Astrocyte (in vitro differentiated cells and primary cell): ENCODE results near the gene PLPP3. TPM values are rescaled to one million over a fixed set of nuclear protein-coding genes. Genes with fewer than 3 reads are reported as not detected.

Source experiments
- DNase-seq: peaks from one replicate; pipeline ENCODE4 v3.0.0-alpha.2; 2010; ENCODE audit warnings: low read depth
- FAIRE-seq: peaks from 2 replicates; lab custom pipeline; 2011; peaks lifted over from hg19 to GRCh38; lab: Jason Lieb, UNC
- H2AFZ ChIP-seq: 2 replicates; pipeline ENCODE4 v1.6.0; 2012; ENCODE audit warnings: low read depth, low read length, inconsistent platforms
- H3K27ac ChIP-seq: 2 replicates; pipeline ENCODE4 v1.5.1; 2011; ENCODE audit warnings: low read depth, low read length, inconsistent platforms
- H3K27me3 ChIP-seq: 2 replicates; pipeline ENCODE4 v1.6.0; 2011; ENCODE audit warnings: low read length, inconsistent platforms; ENCODE audit not compliant: insufficient read depth
- H3K36me3 ChIP-seq: 2 replicates; pipeline ENCODE4 v1.5.1; 2011; ENCODE audit warnings: low read length, inconsistent platforms; ENCODE audit not compliant: insufficient read depth
- H3K4me1 ChIP-seq: 2 replicates; pipeline ENCODE4 v1.5.1; 2011; ENCODE audit warnings: low read length, inconsistent platforms; ENCODE audit not compliant: insufficient read depth
- H3K4me2 ChIP-seq: 2 replicates; pipeline ENCODE4 v1.6.0; 2012; ENCODE audit warnings: low read length, inconsistent platforms
- H3K4me3 ChIP-seq: 2 replicates; pipeline ENCODE4 v1.5.1; 2011; ENCODE audit warnings: low read depth, mild to moderate bottlenecking, low read length, inconsistent platforms; ENCODE audit not compliant: insufficient read depth
- H3K79me2 ChIP-seq: 2 replicates; pipeline ENCODE4 v1.6.0; 2012; ENCODE audit warnings: mild to moderate bottlenecking, low read length, inconsistent platforms; ENCODE audit not compliant: insufficient read depth
- H3K9ac ChIP-seq: 2 replicates; pipeline ENCODE4 v1.6.0; 2012; ENCODE audit warnings: mild to moderate bottlenecking, low read length, inconsistent platforms
- H3K9me3 ChIP-seq: 2 replicates; pipeline ENCODE4 v1.5.1; 2012; ENCODE audit warnings: low read depth, mild to moderate bottlenecking, low read length, inconsistent platforms; ENCODE audit not compliant: insufficient read depth
- H4K20me1 ChIP-seq: 2 replicates; pipeline ENCODE4 v1.6.0; 2012; ENCODE audit warnings: low read length, inconsistent platforms; ENCODE audit not compliant: insufficient read depth
- H3K27ac Mint-ChIP-seq: one replicate; pipeline ENCODE4 v1.8.0; 2021; ENCODE audit warnings: mild to moderate bottlenecking, mixed read lengths; ENCODE audit not compliant: unreplicated experiment
- H3K27me3 Mint-ChIP-seq: one replicate; pipeline ENCODE4 v1.8.0; 2021; ENCODE audit warnings: low read depth, mixed read lengths; ENCODE audit not compliant: unreplicated experiment
- H3K36me3 Mint-ChIP-seq: one replicate; pipeline ENCODE4 v1.8.0; 2021; ENCODE audit warnings: low read depth, mixed read lengths; ENCODE audit not compliant: unreplicated experiment
- H3K4me1 Mint-ChIP-seq: one replicate; pipeline ENCODE4 v1.8.0; 2021; ENCODE audit warnings: low read depth, mixed read lengths; ENCODE audit not compliant: unreplicated experiment
- H3K4me3 Mint-ChIP-seq: one replicate; pipeline ENCODE4 v1.8.0; 2021; ENCODE audit warnings: mild to moderate bottlenecking, moderate library complexity, mixed read lengths; ENCODE audit not compliant: unreplicated experiment
- H3K9me3 Mint-ChIP-seq: one replicate; pipeline ENCODE4 v1.8.0; 2021; ENCODE audit warnings: mild to moderate bottlenecking, mixed read lengths; ENCODE audit not compliant: unreplicated experiment
- EZH2 ChIP-seq: IDR thresholded peaks from 2 replicates; pipeline ENCODE4 v1.6.1; 2012; ENCODE audit warnings: mild to moderate bottlenecking, low read length, inconsistent platforms; ENCODE audit not compliant: insufficient read depth
- total RNA-seq: library from RNA; stranded (reverse); gene quantifications from 2 replicates; pipeline ENCODE4 v1.2.1, GENCODE V29; 2021
- TF ChIP-seq, protein P1 (sequence below): IDR thresholded peaks from 2 replicates; pipeline ENCODE4 v1.5.1; 2011; ENCODE audit warnings: low read depth, mild to moderate bottlenecking, inconsistent platforms, low read length, moderate library complexity; ENCODE audit not compliant: insufficient read depth

The PLPP3 gene
- total RNA-seq, 1 donor from 2014 or later: 2.2 TPM

DNA sequence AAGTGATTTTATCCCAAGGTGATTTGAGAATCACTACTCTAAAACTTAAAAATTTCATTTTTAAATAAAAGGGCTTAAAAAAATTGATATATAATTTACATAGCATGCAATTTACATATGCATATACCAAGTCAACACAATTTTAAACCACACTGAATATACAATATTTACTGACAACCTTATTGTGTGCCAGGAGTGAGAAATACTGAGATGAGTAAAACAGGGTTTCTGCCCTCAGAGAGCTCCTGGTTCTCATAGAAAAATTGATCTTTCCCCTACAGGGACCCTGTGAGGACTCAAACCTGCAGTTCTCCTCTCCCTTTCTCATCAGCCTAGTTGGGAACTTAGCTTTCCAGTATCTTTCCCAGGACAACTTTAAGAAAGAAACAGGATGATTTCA lies 27.0 kb downstream of the PLPP3 start:
- Histone ChIP-seq H4K20me1 (peaks cover 44% of the 10 kb centered on the region), H3K27ac (no peak overlapping the region), H3K9me3 (no peaks in the 10 kb centered on the region), H3K4me1 (peaks cover 7% of the 10 kb centered on the region), H3K36me3 (no peaks in the 10 kb centered on the region), H3K79me2 (peaks cover 3% of the 10 kb centered on the region), H3K27me3 (no peaks in the 10 kb centered on the region), H3K4me2 (no peak overlapping the region), H2AFZ (no peak overlapping the region), H3K9ac (no peak overlapping the region), H3K4me3 (no peak overlapping the region)
- TF ChIP-seq, protein P1, sequence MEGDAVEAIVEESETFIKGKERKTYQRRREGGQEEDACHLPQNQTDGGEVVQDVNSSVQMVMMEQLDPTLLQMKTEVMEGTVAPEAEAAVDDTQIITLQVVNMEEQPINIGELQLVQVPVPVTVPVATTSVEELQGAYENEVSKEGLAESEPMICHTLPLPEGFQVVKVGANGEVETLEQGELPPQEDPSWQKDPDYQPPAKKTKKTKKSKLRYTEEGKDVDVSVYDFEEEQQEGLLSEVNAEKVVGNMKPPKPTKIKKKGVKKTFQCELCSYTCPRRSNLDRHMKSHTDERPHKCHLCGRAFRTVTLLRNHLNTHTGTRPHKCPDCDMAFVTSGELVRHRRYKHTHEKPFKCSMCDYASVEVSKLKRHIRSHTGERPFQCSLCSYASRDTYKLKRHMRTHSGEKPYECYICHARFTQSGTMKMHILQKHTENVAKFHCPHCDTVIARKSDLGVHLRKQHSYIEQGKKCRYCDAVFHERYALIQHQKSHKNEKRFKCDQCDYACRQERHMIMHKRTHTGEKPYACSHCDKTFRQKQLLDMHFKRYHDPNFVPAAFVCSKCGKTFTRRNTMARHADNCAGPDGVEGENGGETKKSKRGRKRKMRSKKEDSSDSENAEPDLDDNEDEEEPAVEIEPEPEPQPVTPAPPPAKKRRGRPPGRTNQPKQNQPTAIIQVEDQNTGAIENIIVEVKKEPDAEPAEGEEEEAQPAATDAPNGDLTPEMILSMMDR: no peak
- TF ChIP-seq EZH2: no peak
- no peak for DNase-seq
- no peaks in the 10 kb centered on the region for H3K4me1 Mint-ChIP-seq
- no peaks in the 10 kb centered on the region for H3K36me3 Mint-ChIP-seq
- no peak overlapping the region for H3K4me3 Mint-ChIP-seq
- H3K27me3 Mint-ChIP-seq: peaks cover 7% of the 10 kb centered on the region
- no peak for FAIRE-seq
- H3K9me3 Mint-ChIP-seq: no peaks in the 10 kb centered on the region
- H3K27ac Mint-ChIP-seq: no peak overlapping the region

DNA sequence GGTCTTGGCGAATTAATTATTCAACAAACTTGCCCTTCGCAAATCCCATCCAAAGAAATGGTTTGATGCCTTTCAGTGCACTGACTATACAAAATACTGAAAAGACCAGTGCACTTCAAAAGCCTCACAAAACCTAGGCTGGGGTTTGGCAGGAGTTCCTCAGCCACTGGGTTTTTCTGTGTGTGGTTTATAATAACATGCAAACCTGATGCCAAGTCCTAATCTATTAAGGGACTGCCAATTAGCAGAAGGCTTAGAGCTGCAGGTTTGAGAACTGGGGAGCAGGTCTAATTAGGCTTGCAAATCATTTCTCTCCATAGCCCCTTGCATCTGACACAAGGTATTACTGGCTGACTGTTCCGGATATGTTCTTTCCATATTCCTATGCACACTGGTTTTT lies 27.7 kb downstream of the PLPP3 start:
- peaks cover 7% of the 10 kb centered on the region for H3K4me1 ChIP-seq
- no peak overlapping the region for H3K9ac ChIP-seq
- FAIRE-seq (no peak), DNase-seq (peak; percentile 56)
- H3K36me3 ChIP-seq: no peaks in the 10 kb centered on the region
- H3K4me3 ChIP-seq: no peak overlapping the region
- no peaks in the 10 kb centered on the region for H3K4me1 Mint-ChIP-seq
- no peak overlapping the region for H3K27ac Mint-ChIP-seq
- H3K4me3 Mint-ChIP-seq: no peak overlapping the region
- H3K27me3 Mint-ChIP-seq: peaks cover 7% of the 10 kb centered on the region
- no peaks in the 10 kb centered on the region for H3K9me3 ChIP-seq
- H3K4me2 ChIP-seq: no peak overlapping the region
- TF ChIP-seq, protein P1: no peak
- TF ChIP-seq EZH2: no peak
- no peak overlapping the region for H3K27ac ChIP-seq
- no peak overlapping the region for H2AFZ ChIP-seq
- H3K9me3 Mint-ChIP-seq: no peaks in the 10 kb centered on the region
- H3K27me3 ChIP-seq: no peaks in the 10 kb centered on the region
- no peaks in the 10 kb centered on the region for H3K36me3 Mint-ChIP-seq
- peaks cover 46% of the 10 kb centered on the region for H4K20me1 ChIP-seq
- peaks cover 3% of the 10 kb centered on the region for H3K79me2 ChIP-seq

DNA sequence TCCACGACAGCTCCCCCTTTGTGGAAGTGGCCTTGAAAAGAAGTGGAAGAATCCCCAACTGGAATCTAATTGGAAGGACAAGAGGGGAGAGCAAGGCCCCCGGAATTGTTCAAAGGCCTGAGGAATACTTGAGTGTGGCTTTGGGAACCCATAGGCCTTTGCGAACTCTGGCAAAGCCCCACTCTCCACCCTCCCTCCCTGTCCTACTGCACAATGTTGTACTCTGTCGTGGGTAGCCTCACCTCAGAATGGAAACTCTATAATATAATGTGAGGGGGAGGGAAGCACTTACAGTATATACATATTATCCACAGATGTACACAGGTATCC lies 28.5 kb downstream of the PLPP3 start:
- H3K9me3 ChIP-seq: no peaks in the 10 kb centered on the region
- no peaks in the 10 kb centered on the region for H3K27me3 ChIP-seq
- H3K4me3 Mint-ChIP-seq: no peak overlapping the region
- no peak for DNase-seq
- H3K27ac ChIP-seq: no peak overlapping the region
- H3K4me1 ChIP-seq: peaks cover 7% of the 10 kb centered on the region
- peaks cover 7% of the 10 kb centered on the region for H3K79me2 ChIP-seq
- no peak overlapping the region for H3K9ac ChIP-seq
- no peak overlapping the region for H2AFZ ChIP-seq
- no peaks in the 10 kb centered on the region for H3K9me3 Mint-ChIP-seq
- TF ChIP-seq EZH2: no peak
- TF ChIP-seq, protein P1: no peak
- no peaks in the 10 kb centered on the region for H3K36me3 ChIP-seq
- no peaks in the 10 kb centered on the region for H3K36me3 Mint-ChIP-seq
- no peak overlapping the region for H3K4me2 ChIP-seq
- no peak for FAIRE-seq
- no peak overlapping the region for H3K27ac Mint-ChIP-seq
- H3K27me3 Mint-ChIP-seq: peaks cover 7% of the 10 kb centered on the region
- no peak overlapping the region for H3K4me3 ChIP-seq
- H3K4me1 Mint-ChIP-seq: no peaks in the 10 kb centered on the region
- H4K20me1 ChIP-seq: peaks cover 48% of the 10 kb centered on the region
